HG03469 (cell line): Measurements from ENCODE around the gene PLA2G4C.

Experiments used
- ATAC-seq: cut with Tn5 transposase; IDR thresholded peaks from one replicate; pipeline ENCODE4 v1.9.1; 2021; ENCODE audit warnings: mild to moderate bottlenecking, moderate library complexity, moderate number of reproducible peaks; ENCODE audit not compliant: unreplicated experiment

The PLA2G4C gene

GRCh38 chr19:48110350-48110966 lies at the start of gene PLA2G4C:
PLA2G4C (minus strand) TSS chr19:48110817; CDS start chr19:48106529, 4,288 bp downstream.
- no peak for ATAC-seq

- no peak for ATAC-seq
These were observed 47.7 kb upstream of the PLA2G4C start for GRCh38 chr19:48158210-48158790.

- no peak for ATAC-seq
These were observed 43.4 kb upstream of the PLA2G4C start for GRCh38 chr19:48154003-48154402.

GRCh38 chr19:48152551-48152950 lies 41.9 kb upstream of the PLA2G4C start:
- no peak for ATAC-seq

GRCh38 chr19:48149430-48149829 lies 38.8 kb upstream of the PLA2G4C start:
- no peak for ATAC-seq

- no peak for ATAC-seq
These were observed 38.0 kb upstream of the PLA2G4C start for GRCh38 chr19:48148576-48148975.

GRCh38 chr19:48147597-48148175 lies 37.1 kb upstream of the PLA2G4C start:
- no peak for ATAC-seq

GRCh38 chr19:48139053-48139452 lies 28.4 kb upstream of the PLA2G4C start:
- no peak for ATAC-seq

- no peak for ATAC-seq
These were observed 26.8 kb upstream of the PLA2G4C start for GRCh38 chr19:48137411-48137810.

GRCh38 chr19:48136547-48136946 lies 25.9 kb upstream of the PLA2G4C start:
- ATAC-seq, result no peak

GRCh38 chr19:48135411-48135810 lies 24.8 kb upstream of the PLA2G4C start:
- ATAC-seq, result no peak

- ATAC-seq, result no peak
These were observed 22.5 kb upstream of the PLA2G4C start for GRCh38 chr19:48133094-48133493.

GRCh38 chr19:48127561-48127960 lies 16.9 kb upstream of the PLA2G4C start:
- ATAC-seq, result no peak

GRCh38 chr19:48123907-48124651 lies 13.5 kb upstream of the PLA2G4C start:
- no peak for ATAC-seq

- no peak for ATAC-seq
These were observed 11.8 kb upstream of the PLA2G4C start for GRCh38 chr19:48122421-48122820.

- ATAC-seq, result no peak
These were observed 11.3 kb upstream of the PLA2G4C start for GRCh38 chr19:48121909-48122371.

GRCh38 chr19:48121066-48121465 lies 10.4 kb upstream of the PLA2G4C start:
- ATAC-seq, result no peak

- no peak for ATAC-seq
These were observed 9.9 kb upstream of the PLA2G4C start for GRCh38 chr19:48120505-48120904.

GRCh38 chr19:48118131-48118517 lies 7.5 kb upstream of the PLA2G4C start:
- no peak for ATAC-seq

GRCh38 chr19:48117515-48118130 lies 7.0 kb upstream of the PLA2G4C start:
- no peak for ATAC-seq

GRCh38 chr19:48113190-48113917 lies 2.7 kb upstream of the PLA2G4C start:
- ATAC-seq, result no peak
